Neural cell (in vitro differentiated cells): ENCODE measurements around the gene PTGER1.

Source experiments
- POLR2AphosphoS5 ChIP-seq: IDR thresholded peaks from 2 replicates; pipeline ENCODE4 v1.6.1; 2012
- RAD21 ChIP-seq: fragments of 450-650 bp; conservative IDR thresholded peaks from 2 replicates; pipeline ENCODE4 v1.6.1; 2014; ENCODE audit warnings: antibody characterized with exemption, mild to moderate bottlenecking, moderate library complexity
- SMC3 ChIP-seq: fragments of 450-650 bp; conservative IDR thresholded peaks from 2 replicates; pipeline ENCODE4 v1.6.1; 2014; ENCODE audit warnings: antibody characterized with exemption, mild to moderate bottlenecking, moderate library complexity; ENCODE audit not compliant: poor library complexity
- TAF1 ChIP-seq: IDR thresholded peaks from 2 replicates; pipeline ENCODE4 v1.6.1; 2012; ENCODE audit warnings: low read depth
- TF ChIP-seq, protein P1 (sequence below): fragments of 450-650 bp; IDR thresholded peaks from 2 replicates; pipeline ENCODE4 v1.5.1; 2014; ENCODE audit warnings: antibody characterized with exemption, mild to moderate bottlenecking, moderate library complexity; ENCODE audit not compliant: poor library complexity, severe bottlenecking
- TF ChIP-seq, protein P2 (sequence below): IDR thresholded peaks from 2 replicates; pipeline ENCODE4 v1.6.1; 2012; ENCODE audit warnings: borderline replicate concordance

DNA sequence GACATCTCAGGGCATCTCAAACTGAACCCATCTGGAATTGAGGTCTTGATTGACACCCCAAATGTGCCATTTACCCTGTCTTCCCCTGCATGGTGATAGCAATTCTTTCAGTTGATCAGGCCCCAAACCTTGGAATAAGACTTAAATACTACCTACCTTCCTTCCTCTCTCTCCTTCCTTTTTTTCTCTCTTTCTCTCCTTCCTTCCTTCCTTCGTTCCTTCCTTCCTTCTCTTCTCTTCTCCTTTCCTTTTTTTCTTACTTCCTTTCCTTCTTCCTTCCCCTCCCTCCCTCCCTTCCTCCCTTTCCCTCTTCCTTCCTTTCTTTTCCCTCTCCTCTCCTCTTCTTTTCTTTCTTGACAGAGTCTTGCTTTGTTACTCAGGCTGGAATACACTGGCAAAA lies 28.1 kb upstream of the PTGER1 start:
- TF ChIP-seq TAF1 (no peak), RAD21 (no peak), POLR2AphosphoS5 (no peak), SMC3 (no peak)
- TF ChIP-seq, protein P1, sequence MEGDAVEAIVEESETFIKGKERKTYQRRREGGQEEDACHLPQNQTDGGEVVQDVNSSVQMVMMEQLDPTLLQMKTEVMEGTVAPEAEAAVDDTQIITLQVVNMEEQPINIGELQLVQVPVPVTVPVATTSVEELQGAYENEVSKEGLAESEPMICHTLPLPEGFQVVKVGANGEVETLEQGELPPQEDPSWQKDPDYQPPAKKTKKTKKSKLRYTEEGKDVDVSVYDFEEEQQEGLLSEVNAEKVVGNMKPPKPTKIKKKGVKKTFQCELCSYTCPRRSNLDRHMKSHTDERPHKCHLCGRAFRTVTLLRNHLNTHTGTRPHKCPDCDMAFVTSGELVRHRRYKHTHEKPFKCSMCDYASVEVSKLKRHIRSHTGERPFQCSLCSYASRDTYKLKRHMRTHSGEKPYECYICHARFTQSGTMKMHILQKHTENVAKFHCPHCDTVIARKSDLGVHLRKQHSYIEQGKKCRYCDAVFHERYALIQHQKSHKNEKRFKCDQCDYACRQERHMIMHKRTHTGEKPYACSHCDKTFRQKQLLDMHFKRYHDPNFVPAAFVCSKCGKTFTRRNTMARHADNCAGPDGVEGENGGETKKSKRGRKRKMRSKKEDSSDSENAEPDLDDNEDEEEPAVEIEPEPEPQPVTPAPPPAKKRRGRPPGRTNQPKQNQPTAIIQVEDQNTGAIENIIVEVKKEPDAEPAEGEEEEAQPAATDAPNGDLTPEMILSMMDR: no peak
- TF ChIP-seq, protein P2, sequence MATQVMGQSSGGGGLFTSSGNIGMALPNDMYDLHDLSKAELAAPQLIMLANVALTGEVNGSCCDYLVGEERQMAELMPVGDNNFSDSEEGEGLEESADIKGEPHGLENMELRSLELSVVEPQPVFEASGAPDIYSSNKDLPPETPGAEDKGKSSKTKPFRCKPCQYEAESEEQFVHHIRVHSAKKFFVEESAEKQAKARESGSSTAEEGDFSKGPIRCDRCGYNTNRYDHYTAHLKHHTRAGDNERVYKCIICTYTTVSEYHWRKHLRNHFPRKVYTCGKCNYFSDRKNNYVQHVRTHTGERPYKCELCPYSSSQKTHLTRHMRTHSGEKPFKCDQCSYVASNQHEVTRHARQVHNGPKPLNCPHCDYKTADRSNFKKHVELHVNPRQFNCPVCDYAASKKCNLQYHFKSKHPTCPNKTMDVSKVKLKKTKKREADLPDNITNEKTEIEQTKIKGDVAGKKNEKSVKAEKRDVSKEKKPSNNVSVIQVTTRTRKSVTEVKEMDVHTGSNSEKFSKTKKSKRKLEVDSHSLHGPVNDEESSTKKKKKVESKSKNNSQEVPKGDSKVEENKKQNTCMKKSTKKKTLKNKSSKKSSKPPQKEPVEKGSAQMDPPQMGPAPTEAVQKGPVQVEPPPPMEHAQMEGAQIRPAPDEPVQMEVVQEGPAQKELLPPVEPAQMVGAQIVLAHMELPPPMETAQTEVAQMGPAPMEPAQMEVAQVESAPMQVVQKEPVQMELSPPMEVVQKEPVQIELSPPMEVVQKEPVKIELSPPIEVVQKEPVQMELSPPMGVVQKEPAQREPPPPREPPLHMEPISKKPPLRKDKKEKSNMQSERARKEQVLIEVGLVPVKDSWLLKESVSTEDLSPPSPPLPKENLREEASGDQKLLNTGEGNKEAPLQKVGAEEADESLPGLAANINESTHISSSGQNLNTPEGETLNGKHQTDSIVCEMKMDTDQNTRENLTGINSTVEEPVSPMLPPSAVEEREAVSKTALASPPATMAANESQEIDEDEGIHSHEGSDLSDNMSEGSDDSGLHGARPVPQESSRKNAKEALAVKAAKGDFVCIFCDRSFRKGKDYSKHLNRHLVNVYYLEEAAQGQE: no peak
